ENCODE measurements around the gene CFAP46.
"Not testable (repeated sequence)": the region's sequence is repeated elsewhere in the genome, so short reads cannot be mapped to it uniquely, and the experiment has no call there.

The CFAP46 gene

GRCh38 chr10:132979491-132980425 is 37.4 kb upstream of the CFAP46 start:
- DNase-seq = no peak

- no peak for DNase-seq
Observed at GRCh38 chr10:132978542-132978941, 36.2 kb upstream of the CFAP46 start.

- no peak for DNase-seq
Observed at GRCh38 chr10:132977807-132978206, 35.4 kb upstream of the CFAP46 start.

GRCh38 chr10:132977076-132977475 is 34.7 kb upstream of the CFAP46 start:
- no peak for DNase-seq

- no peak for DNase-seq
Observed at GRCh38 chr10:132975831-132976682, 33.7 kb upstream of the CFAP46 start.

GRCh38 chr10:132974886-132975830 is 32.8 kb upstream of the CFAP46 start:
- no peak for DNase-seq

GRCh38 chr10:132974249-132974796 is 32.0 kb upstream of the CFAP46 start:
- peak in 1 of 51 donors; percentile 20 for DNase-seq

GRCh38 chr10:132973903-132974241 is 31.5 kb upstream of the CFAP46 start:
- DNase-seq = no peak

GRCh38 chr10:132972986-132973902 is 30.9 kb upstream of the CFAP46 start:
- DNase-seq = no peak

- no peak for DNase-seq
Observed at GRCh38 chr10:132972149-132972985, 30.0 kb upstream of the CFAP46 start.

- no peak for DNase-seq
Observed at GRCh38 chr10:132971448-132972148, 29.2 kb upstream of the CFAP46 start.

- DNase-seq = no peak
Observed at GRCh38 chr10:132970641-132971438, 28.5 kb upstream of the CFAP46 start.

GRCh38 chr10:132967540-132967939 is 25.2 kb upstream of the CFAP46 start:
- no peak for DNase-seq

GRCh38 chr10:132965411-132966057 is 23.2 kb upstream of the CFAP46 start:
- no peak for DNase-seq

- DNase-seq = not testable (repeated sequence)
Observed at GRCh38 chr10:132964707-132965410, 22.5 kb upstream of the CFAP46 start.

GRCh38 chr10:132964231-132964630 is 21.9 kb upstream of the CFAP46 start:
- no peak for DNase-seq

Data from hypothalamus (tissue), 51 donors.